Astrocyte (in vitro differentiated cells and primary cell): Measurements from ENCODE around the gene TMA16. TPM values are rescaled to one million over a fixed set of nuclear protein-coding genes. Genes with fewer than 3 reads are reported as not detected.

ENCODE experiments used
- DNase-seq: peaks from one replicate; pipeline ENCODE4 v3.0.0-alpha.2; 2010; ENCODE audit warnings: low read depth
- FAIRE-seq: peaks from 2 replicates; lab custom pipeline; 2011; peaks lifted over from hg19 to GRCh38; lab: Jason Lieb, UNC
- H2AFZ ChIP-seq: 2 replicates; pipeline ENCODE4 v1.6.0; 2012; ENCODE audit warnings: low read depth, low read length, inconsistent platforms
- H3K27ac ChIP-seq: 2 replicates; pipeline ENCODE4 v1.5.1; 2011; ENCODE audit warnings: low read depth, low read length, inconsistent platforms
- H3K27me3 ChIP-seq: 2 replicates; pipeline ENCODE4 v1.6.0; 2011; ENCODE audit warnings: low read length, inconsistent platforms; ENCODE audit not compliant: insufficient read depth
- H3K36me3 ChIP-seq: 2 replicates; pipeline ENCODE4 v1.5.1; 2011; ENCODE audit warnings: low read length, inconsistent platforms; ENCODE audit not compliant: insufficient read depth
- H3K4me1 ChIP-seq: 2 replicates; pipeline ENCODE4 v1.5.1; 2011; ENCODE audit warnings: low read length, inconsistent platforms; ENCODE audit not compliant: insufficient read depth
- H3K4me2 ChIP-seq: 2 replicates; pipeline ENCODE4 v1.6.0; 2012; ENCODE audit warnings: low read length, inconsistent platforms
- H3K4me3 ChIP-seq: 2 replicates; pipeline ENCODE4 v1.5.1; 2011; ENCODE audit warnings: low read depth, mild to moderate bottlenecking, low read length, inconsistent platforms; ENCODE audit not compliant: insufficient read depth
- H3K79me2 ChIP-seq: 2 replicates; pipeline ENCODE4 v1.6.0; 2012; ENCODE audit warnings: mild to moderate bottlenecking, low read length, inconsistent platforms; ENCODE audit not compliant: insufficient read depth
- H3K9ac ChIP-seq: 2 replicates; pipeline ENCODE4 v1.6.0; 2012; ENCODE audit warnings: mild to moderate bottlenecking, low read length, inconsistent platforms
- H3K9me3 ChIP-seq: 2 replicates; pipeline ENCODE4 v1.5.1; 2012; ENCODE audit warnings: low read depth, mild to moderate bottlenecking, low read length, inconsistent platforms; ENCODE audit not compliant: insufficient read depth
- H4K20me1 ChIP-seq: 2 replicates; pipeline ENCODE4 v1.6.0; 2012; ENCODE audit warnings: low read length, inconsistent platforms; ENCODE audit not compliant: insufficient read depth
- H3K27ac Mint-ChIP-seq: one replicate; pipeline ENCODE4 v1.8.0; 2021; ENCODE audit warnings: mild to moderate bottlenecking, mixed read lengths; ENCODE audit not compliant: unreplicated experiment
- H3K27me3 Mint-ChIP-seq: one replicate; pipeline ENCODE4 v1.8.0; 2021; ENCODE audit warnings: low read depth, mixed read lengths; ENCODE audit not compliant: unreplicated experiment
- H3K36me3 Mint-ChIP-seq: one replicate; pipeline ENCODE4 v1.8.0; 2021; ENCODE audit warnings: low read depth, mixed read lengths; ENCODE audit not compliant: unreplicated experiment
- H3K4me1 Mint-ChIP-seq: one replicate; pipeline ENCODE4 v1.8.0; 2021; ENCODE audit warnings: low read depth, mixed read lengths; ENCODE audit not compliant: unreplicated experiment
- H3K4me3 Mint-ChIP-seq: one replicate; pipeline ENCODE4 v1.8.0; 2021; ENCODE audit warnings: mild to moderate bottlenecking, moderate library complexity, mixed read lengths; ENCODE audit not compliant: unreplicated experiment
- H3K9me3 Mint-ChIP-seq: one replicate; pipeline ENCODE4 v1.8.0; 2021; ENCODE audit warnings: mild to moderate bottlenecking, mixed read lengths; ENCODE audit not compliant: unreplicated experiment
- EZH2 ChIP-seq: IDR thresholded peaks from 2 replicates; pipeline ENCODE4 v1.6.1; 2012; ENCODE audit warnings: mild to moderate bottlenecking, low read length, inconsistent platforms; ENCODE audit not compliant: insufficient read depth
- total RNA-seq: library from RNA; stranded (reverse); gene quantifications from 2 replicates; pipeline ENCODE4 v1.2.1, GENCODE V29; 2021
- TF ChIP-seq, protein P1 (sequence below): IDR thresholded peaks from 2 replicates; pipeline ENCODE4 v1.5.1; 2011; ENCODE audit warnings: low read depth, mild to moderate bottlenecking, inconsistent platforms, low read length, moderate library complexity; ENCODE audit not compliant: insufficient read depth

TMA16 gene
- total RNA-seq, 1 donor from 2014 or later, result 33.3 TPM

GRCh38 chr4:163525982-163526381, 31.5 kb downstream of the TMA16 start:
- Histone ChIP-seq H3K4me3 (no peak overlapping the region), H3K9ac (no peak overlapping the region), H3K27me3 (no peaks in the 10 kb centered on the region), H3K4me1 (no peaks in the 10 kb centered on the region), H3K27ac (no peak overlapping the region), H3K36me3 (peaks cover 32% of the 10 kb centered on the region), H4K20me1 (no peaks in the 10 kb centered on the region), H3K79me2 (no peaks in the 10 kb centered on the region), H2AFZ (no peak overlapping the region), H3K4me2 (no peak overlapping the region), H3K9me3 (no peaks in the 10 kb centered on the region)
- no peak overlapping the region for H3K4me3 Mint-ChIP-seq
- DNase-seq (no peak), FAIRE-seq (no peak)
- H3K27me3 Mint-ChIP-seq, result no peaks in the 10 kb centered on the region
- H3K27ac Mint-ChIP-seq, result no peak overlapping the region
- H3K36me3 Mint-ChIP-seq, result peaks cover 9% of the 10 kb centered on the region
- TF ChIP-seq, protein P1, sequence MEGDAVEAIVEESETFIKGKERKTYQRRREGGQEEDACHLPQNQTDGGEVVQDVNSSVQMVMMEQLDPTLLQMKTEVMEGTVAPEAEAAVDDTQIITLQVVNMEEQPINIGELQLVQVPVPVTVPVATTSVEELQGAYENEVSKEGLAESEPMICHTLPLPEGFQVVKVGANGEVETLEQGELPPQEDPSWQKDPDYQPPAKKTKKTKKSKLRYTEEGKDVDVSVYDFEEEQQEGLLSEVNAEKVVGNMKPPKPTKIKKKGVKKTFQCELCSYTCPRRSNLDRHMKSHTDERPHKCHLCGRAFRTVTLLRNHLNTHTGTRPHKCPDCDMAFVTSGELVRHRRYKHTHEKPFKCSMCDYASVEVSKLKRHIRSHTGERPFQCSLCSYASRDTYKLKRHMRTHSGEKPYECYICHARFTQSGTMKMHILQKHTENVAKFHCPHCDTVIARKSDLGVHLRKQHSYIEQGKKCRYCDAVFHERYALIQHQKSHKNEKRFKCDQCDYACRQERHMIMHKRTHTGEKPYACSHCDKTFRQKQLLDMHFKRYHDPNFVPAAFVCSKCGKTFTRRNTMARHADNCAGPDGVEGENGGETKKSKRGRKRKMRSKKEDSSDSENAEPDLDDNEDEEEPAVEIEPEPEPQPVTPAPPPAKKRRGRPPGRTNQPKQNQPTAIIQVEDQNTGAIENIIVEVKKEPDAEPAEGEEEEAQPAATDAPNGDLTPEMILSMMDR, result no peak
- TF ChIP-seq EZH2, result no peak
- no peaks in the 10 kb centered on the region for H3K9me3 Mint-ChIP-seq
- H3K4me1 Mint-ChIP-seq, result peaks cover 12% of the 10 kb centered on the region

DNA sequence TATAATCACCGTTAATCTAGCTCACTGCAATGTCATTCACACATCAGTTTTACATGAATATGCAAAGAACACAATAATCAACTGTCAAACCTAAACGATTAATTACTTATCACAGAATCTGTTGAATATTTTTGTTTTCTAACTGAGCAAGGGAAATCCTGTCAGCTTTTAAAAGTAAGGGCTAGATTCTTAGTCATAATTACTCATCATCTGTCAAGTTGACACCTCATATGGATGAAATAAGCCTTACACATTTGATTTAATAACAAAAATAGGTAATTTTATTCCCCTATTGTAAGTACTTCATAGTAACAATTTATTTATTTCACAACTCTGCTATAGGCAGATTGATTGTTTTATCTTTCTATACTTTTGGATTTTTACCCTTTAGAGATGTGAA, 32.7 kb downstream of the TMA16 start:
- Mint-ChIP-seq H3K27ac (no peak overlapping the region), H3K4me3 (no peak overlapping the region)
- peaks cover 26% of the 10 kb centered on the region for H3K36me3 ChIP-seq

DNA sequence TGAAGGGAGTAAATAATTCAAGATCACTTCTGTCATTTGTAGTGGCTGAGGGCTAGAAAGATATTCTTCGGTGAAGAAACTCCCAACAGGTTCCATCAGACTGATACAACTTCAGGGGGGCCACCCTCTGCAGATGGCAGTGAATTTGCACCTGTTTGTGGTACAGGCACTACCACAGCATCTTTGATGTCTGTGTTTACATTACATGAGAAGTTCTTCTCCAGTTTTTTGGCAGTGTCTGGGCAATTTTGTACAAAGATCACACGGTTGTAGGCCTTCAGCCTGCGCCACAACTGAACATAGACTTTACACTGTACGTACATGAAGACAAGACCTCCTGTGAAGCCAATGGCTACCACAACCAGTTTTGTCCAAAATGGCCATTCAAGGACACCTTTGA, 34.2 kb downstream of the TMA16 start:
- H3K27me3 Mint-ChIP-seq, result no peaks in the 10 kb centered on the region
- no peak overlapping the region for H3K27ac Mint-ChIP-seq
- no peaks in the 10 kb centered on the region for H3K9me3 Mint-ChIP-seq
- no peak overlapping the region for H3K4me3 Mint-ChIP-seq
- Histone ChIP-seq H2AFZ (no peak overlapping the region), H3K9ac (no peak overlapping the region), H3K27me3 (no peaks in the 10 kb centered on the region), H3K9me3 (no peaks in the 10 kb centered on the region), H3K27ac (no peak overlapping the region), H3K36me3 (peaks cover 19% of the 10 kb centered on the region), H4K20me1 (no peaks in the 10 kb centered on the region), H3K4me3 (no peak overlapping the region), H3K4me2 (no peak overlapping the region), H3K79me2 (no peaks in the 10 kb centered on the region), H3K4me1 (no peaks in the 10 kb centered on the region)
- DNase-seq (no peak), FAIRE-seq (no peak)
- H3K4me1 Mint-ChIP-seq, result peaks cover 4% of the 10 kb centered on the region
- H3K36me3 Mint-ChIP-seq, result peaks cover 8% of the 10 kb centered on the region
- TF ChIP-seq, protein P1, result no peak
- TF ChIP-seq EZH2, result no peak

More for the DNA sequence above, 32.7 kb downstream of the TMA16 start:
- no peak for TF ChIP-seq EZH2
- TF ChIP-seq, protein P1, result no peak
- H3K4me1 ChIP-seq, result no peaks in the 10 kb centered on the region
- H2AFZ ChIP-seq, result no peak overlapping the region
- H3K79me2 ChIP-seq, result no peaks in the 10 kb centered on the region
- DNase-seq (no peak), FAIRE-seq (no peak)
- H4K20me1 ChIP-seq, result no peaks in the 10 kb centered on the region
- H3K36me3 Mint-ChIP-seq, result peaks cover 8% of the 10 kb centered on the region
- no peaks in the 10 kb centered on the region for H3K9me3 ChIP-seq
- H3K9ac ChIP-seq, result no peak overlapping the region
- no peaks in the 10 kb centered on the region for H3K9me3 Mint-ChIP-seq
- H3K27me3 Mint-ChIP-seq, result no peaks in the 10 kb centered on the region
- H3K27me3 ChIP-seq, result no peaks in the 10 kb centered on the region
- no peak overlapping the region for H3K27ac ChIP-seq
- no peak overlapping the region for H3K4me3 ChIP-seq
- no peak overlapping the region for H3K4me2 ChIP-seq
- H3K4me1 Mint-ChIP-seq, result peaks cover 6% of the 10 kb centered on the region
